Choroid plexus epithelial cell (primary cell): ENCODE results near the gene CRCP.

Experiments used
- DNase-seq: peaks from one replicate; pipeline ENCODE4 v3.0.0-alpha.2; 2010; ENCODE audit warnings: low read depth
- H3K4me3 ChIP-seq: 2 replicates; pipeline ENCODE4 v1.5.1; 2011; ENCODE audit warnings: low read depth, mild to moderate bottlenecking, control low read depth, low read length, moderate library complexity
- CTCF ChIP-seq: conservative IDR thresholded peaks from 2 replicates; pipeline ENCODE4 v1.5.1; 2011; ENCODE audit warnings: low read depth, mild to moderate bottlenecking, control low read depth, inconsistent platforms, low read length, moderate library complexity

Gene CRCP

DNA sequence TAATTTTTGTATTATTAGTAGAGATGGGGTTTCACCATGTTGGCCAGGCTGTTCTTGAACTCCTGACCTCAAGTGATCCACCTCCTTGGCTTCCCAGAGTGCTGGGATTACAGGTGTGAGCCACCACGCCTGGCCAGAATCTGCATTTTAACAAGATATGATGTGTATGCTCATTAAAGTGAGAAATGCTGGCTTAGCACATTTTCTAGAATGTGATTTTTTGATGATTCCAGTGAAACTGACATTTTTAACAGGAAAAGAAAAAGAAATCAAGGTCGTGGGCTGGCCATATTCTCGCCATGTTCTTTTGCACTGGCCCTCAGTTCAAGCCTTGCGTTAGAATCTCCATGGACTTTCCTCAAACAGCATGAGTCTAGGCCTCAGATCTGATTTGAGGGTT is 72.3 kb downstream of the CRCP start:
- no peak overlapping the region for H3K4me3 ChIP-seq
- no peak for TF ChIP-seq CTCF
- DNase-seq = no peak

- DNase-seq = no peak
- TF ChIP-seq CTCF = no peak
- no peak overlapping the region for H3K4me3 ChIP-seq
Observed at GRCh38 chr7:66187905-66188304, 73.3 kb downstream of the CRCP start.

- no peak for DNase-seq
- TF ChIP-seq CTCF = no peak
- H3K4me3 ChIP-seq = no peak overlapping the region
Observed at GRCh38 chr7:66188645-66189044, 74.0 kb downstream of the CRCP start.

DNA sequence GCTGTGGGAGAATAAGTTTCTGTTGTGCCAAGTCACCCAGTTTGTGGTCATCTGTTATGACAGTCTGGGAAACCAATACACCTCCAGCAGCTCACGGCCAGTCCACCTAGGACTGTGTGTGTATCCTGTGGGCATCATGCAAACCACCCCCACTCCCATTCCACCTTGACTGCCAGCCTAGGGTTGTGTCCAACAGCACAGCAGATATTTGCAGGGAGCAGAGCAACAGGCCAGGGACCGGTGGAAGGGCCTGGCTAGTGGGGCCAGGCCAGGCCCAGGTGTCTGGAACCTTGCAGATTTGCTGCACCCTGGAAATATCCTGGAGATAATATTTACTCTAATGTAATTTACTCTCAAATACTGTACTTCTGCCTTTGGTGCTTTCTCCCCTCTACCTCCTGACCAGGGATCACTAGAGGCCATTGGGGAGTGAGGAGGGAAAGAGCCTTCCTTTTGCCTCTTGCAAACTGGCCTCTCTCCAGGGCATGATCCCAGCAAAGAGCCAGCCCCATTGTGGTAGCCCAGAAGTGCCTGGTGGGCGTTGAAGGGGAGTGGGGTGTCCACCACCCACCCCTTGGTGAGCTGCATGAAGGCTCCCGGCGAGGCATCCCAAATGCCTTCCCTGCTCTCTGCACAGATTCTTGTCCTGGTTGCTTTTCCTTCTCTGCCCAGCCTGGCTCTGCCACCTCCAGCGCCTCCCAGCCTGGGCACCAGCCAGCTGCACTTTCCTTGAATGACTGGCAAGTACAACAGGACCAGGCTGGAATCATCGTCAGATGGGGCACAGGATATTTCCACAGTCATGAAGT is 75.3 kb downstream of the CRCP start:
- H3K4me3 ChIP-seq = no peak overlapping the region
- no peak for DNase-seq
- no peak for TF ChIP-seq CTCF

GRCh38 chr7:66190504-66190857 is 75.8 kb downstream of the CRCP start:
- H3K4me3 ChIP-seq = no peak overlapping the region
- no peak for TF ChIP-seq CTCF
- DNase-seq = no peak

DNA sequence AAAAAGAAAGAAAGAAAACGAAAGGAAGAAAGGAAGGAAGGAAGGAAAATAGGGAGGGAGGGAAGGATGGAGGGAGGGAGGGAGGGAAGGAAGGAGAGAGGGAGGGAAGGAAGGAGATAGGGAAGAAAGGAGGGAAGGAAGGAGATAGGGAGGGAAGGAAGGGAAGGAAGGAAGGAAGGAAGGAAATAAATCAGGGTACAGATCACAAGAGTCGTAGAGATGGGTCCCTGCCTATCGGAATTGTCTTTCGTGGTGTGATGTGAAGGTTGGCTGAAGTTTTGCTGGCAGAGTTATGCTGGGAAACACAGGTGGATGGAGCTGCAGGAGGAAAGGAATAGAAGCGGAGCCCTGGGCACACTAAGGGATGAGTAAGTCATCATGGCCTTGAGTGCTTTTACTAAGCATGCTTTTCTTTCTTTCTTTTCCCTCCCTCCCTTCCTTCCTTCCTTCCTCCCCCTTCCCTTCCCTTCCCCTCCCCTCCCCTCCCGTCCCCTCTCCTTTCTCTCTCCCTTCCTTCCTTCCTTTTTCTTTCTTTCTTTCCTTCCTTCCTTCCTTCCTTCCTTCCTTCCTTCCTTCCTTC is 78.6 kb downstream of the CRCP start:
- no peak for TF ChIP-seq CTCF
- H3K4me3 ChIP-seq = no peak overlapping the region
- no peak for DNase-seq

DNA sequence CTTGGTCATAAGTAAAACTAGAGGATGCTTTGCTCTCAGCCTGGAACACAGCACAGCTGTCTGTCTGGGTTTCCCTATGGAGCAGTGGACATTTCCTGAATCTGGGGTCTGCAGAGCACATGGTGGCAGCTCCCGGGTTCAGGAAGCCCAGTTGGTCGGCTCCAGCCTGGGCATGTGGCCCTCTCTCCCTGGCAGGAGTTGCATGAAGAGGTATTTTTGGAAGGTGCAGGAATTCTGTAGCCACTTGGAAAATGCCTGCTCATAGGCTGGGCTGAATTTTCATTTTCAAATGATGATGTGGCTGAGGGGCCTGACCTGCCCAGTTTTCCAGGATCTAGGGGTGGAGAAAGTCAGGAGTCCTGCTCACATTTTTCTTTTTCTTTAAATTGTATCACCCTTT is 83.8 kb downstream of the CRCP start:
- TF ChIP-seq CTCF = no peak
- H3K4me3 ChIP-seq = no peak overlapping the region
- DNase-seq = no peak
